SIG-M5 treated with dmso at 0.1 percent for 504 hours (cell line): ENCODE measurements around the gene MARVELD1.

Source experiments
- DNase-seq: peaks from one replicate; lab custom pipeline; 2025; ENCODE audit not compliant: unreplicated experiment; lab: John Stamatoyannopoulos, UW

MARVELD1 gene

DNA sequence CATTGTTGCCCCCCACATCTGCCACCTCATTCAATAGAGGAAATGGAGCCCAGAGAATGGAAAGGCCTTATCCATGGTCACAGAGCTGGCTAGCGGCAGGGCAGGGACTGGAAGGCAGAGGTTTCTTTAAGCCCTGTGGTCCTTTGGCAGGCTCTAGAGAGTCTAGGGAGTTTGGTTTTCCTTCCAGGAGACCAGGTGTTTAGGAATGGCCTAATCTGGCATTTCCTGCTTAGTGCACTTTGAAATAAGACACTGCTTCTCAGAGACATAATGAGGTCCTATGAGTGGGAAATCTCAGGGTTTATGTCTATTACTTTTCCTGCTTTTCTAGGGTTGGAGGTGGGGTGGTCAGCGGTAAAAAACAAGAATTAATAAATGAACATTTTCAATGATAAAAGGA, 6.1 kb downstream of the MARVELD1 start:
- no peak for DNase-seq

DNA sequence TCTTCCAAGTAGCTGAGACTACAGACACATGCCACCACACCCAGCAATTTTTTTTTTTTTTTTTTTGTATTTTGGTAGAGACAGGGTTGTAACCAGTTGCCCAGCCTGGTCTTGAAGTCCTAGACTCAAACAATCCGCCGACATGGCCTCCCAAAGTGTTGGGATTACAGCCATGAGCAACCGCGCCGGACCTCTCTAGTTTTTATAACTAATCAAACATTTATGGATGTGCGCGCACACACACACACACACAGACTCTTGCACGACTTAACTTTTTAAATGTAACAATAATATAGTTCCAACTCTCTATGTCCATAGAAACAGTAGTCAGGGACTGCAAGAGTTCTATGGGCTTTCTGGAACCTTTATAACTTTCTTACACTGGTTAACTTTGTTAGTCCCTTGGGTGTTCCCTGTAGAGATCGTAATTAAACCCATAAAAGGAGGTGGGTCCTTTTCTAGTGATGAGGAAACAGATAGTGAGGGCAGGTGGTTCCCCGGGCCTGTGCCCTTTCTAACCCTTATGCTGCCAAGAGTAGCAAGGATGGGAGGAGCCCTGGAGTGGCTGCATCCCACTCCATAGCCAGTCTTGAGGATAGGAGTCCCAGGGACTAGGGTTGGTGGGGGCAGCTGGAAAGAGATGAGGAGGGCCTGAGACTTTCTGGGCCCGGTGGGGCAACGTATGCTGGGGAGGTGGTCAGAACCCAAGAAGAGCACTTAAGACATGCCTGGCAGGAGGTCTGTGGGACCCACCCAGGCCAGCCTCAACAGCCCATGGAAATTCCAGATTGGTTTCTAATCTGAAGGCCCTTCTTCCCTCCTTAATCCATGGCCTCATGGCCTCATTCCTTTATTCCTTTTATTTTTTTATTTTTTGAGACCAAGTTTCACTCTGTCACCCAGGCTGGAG, 8.6 kb downstream of the MARVELD1 start:
- DNase-seq: no peak

DNA sequence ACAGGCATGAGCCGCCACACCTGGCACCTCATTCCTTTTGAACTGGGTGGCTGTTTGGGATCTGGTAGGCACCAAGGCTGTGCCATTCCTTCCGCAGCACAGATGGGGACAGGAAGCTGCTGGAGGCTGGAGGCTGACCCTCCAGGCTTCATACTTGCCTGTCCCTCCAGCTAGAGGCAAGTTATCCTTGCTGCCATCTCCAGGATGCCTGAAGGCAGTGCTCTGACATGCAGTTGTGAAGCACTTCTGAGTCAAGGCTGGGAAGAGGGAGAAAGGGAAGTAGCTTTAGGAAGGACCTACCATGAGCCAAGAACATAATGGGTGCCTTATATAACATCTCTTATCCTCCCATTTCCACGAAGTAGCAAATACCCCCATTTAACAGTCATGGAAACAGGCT, 9.5 kb downstream of the MARVELD1 start:
- DNase-seq: no peak

DNA sequence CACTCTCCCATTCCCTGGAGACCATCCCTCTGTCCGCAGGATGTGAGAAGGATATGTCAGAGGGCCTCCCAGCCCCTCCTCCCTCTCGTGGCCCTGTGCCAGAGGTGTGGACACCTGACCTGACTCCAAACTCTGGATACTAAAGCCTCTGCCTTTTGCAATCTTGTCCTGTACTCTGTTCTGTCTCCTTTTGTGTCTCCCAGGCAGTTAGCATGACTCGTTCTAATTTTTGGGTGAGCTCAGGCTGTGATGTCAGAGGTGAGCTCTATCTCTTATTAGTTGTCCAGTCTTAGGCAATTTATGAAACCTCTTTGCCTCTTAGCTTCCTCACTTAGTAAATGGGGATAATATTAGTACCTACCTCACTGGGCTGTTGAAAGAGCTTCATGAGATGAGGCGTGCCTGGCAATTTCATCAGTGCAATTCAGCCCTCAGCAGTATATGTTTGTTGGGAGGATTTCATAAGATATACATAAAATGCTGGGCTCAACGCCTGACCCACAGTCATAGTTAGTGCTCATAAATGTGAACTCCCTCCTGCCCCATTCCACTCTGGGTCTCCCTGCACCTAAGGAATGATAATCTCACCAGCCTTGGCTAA, 10.9 kb downstream of the MARVELD1 start:
- peak; percentile 65 for DNase-seq

DNA sequence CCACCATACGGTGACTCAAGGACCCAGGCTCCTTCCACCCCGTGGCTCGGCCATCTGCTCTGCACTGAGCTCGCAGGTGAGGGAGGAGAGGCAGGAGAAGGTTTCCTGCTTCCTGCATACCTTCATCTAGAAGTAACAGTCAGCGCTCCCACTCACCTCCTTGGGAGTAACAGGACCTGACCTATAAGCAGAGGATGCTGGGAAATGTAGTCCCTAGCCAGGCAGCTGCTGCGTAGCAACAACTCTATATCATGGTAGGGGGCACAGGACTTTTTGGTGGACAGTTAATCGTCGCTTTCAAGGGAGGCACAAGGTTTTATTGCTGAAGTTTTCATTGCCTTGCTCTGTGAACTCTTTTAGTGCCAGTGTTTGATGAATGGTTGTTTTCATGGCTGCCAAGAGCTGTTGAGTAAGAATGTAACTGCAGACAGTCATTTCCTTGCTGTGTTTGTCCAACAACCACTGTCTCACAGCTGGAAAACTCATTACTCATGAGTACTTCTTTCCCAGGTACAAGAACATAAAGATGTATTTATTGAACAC, 13.2 kb downstream of the MARVELD1 start:
- no peak for DNase-seq

DNA sequence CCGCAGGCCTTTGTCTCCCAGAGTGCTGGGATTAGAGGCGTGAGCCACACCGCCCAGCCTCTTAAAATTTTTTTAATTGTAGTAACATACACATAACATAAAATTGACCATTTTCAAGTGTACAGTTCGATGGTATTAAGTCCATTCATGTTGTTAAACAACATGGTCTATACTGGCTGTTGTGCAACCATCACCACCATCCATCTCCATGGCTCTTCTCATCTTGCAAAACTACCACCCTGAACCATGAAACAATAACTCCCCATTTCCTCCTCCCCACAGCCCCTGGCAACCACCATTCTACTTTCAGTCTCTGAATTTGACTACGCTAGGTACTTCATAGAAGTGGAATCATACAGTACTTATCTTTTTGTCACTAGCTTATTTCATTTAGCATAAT, 15.5 kb downstream of the MARVELD1 start:
- DNase-seq: peak; percentile 55

DNA sequence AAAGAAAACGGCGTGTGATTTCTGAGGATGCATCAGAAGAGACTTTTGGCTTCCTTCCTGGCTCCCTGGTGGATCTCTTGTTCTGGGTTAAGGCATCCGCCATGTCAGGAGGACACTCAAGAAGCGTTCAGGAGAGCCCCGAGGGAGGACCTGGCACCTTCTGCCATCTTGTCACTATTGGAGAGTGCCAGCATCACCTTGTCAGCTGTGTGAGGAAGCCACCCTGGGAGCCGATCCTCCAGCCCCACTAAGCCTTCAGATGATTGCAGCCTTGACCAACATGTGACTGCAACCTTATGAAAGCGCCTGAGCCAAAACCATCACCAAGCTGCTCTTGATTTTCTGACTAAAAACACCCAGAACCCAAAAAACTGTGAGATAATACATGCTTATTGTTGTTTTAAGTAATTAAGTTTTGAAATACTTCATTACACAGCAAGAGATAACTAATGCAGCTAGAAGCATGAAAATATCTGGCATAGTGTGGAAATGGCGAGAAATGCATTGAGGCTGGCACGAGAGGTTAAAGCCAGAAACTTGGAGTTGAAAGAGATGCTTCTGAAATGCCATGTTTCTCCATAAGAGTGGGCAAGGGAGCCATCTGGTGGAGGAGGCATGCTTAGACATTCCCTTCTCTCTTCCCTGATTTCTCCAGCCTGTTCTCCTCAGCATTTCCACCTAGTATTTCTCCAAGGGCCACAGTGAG, 18.0 kb downstream of the MARVELD1 start:
- DNase-seq: peak; percentile 71

DNA sequence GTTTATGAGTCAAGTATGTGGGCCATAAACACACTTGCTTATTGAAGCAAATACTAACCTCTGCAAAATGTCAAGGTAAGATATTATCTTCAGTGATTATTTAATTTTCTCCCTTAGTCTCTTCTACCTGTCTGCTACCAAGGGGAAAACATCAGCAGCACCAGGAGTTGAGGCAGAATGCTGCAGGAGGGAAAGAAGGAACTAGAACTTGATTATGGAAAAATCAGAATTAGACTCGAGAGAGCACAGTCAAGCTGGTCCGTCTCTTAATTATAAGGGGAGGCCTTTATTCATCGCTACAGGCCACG, 18.5 kb downstream of the MARVELD1 start:
- no peak for DNase-seq

DNA sequence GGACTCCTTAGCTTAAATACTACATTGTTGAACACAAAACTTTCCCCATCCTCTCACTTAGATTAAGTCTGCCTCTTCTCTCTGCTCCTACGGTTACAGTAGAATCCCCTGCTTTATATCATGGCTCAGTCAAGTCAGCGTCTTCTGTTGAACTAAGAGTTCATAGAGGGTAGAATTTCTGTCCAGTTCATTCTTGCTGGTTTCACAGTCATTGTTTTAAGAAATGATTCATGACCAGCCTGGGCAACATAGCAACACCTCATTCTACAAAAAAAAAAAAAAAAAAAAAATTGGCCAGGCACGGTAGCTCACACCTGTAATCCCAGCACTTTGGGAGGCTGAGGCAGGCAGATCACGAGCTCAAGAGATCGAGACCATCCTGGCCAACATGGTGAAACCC, 19.7 kb downstream of the MARVELD1 start:
- DNase-seq: no peak

DNA sequence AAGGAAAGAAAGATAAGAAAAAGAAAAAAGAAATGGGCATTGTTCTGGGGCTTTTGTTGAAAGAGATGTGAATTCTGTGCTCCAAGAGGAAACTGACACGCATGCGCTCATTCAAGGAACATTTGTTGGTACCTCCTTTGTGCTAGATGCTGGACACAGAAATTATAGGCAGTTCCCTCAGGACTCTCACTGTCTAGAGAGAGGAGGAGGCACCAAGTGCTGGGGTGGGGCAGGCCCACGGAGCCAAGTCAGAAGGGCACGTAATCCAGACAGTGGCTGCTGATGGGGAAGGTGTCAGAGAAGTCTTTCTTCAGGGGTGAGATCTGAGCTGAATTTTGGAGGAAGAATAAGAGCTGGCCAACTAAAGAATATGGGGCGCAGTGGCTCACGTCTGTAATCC, 20.5 kb downstream of the MARVELD1 start:
- DNase-seq: no peak

DNA sequence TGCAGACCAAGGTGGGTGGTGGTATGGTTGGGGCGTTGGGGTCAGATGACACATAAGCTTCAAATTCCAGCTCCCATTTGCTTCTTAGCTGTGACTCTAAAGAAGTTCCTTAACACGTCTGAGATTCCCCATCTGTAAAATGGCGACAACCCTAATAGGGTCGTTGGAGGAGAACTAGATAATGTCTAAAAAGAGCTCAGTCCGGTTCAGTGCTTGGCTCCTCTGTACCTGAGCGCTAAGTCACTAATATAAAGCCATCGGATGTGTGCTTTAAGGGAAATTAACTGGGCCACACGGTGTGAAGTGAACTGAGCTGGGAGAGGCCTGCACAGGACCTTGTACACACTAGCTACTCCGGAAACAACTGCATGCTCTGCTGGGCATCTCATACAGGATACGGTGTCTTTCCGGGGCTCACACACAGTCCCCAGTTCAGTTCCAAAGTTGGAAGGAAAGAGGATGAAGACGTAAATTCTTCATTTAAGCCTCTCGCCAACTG, 22.9 kb downstream of the MARVELD1 start:
- DNase-seq: no peak

DNA sequence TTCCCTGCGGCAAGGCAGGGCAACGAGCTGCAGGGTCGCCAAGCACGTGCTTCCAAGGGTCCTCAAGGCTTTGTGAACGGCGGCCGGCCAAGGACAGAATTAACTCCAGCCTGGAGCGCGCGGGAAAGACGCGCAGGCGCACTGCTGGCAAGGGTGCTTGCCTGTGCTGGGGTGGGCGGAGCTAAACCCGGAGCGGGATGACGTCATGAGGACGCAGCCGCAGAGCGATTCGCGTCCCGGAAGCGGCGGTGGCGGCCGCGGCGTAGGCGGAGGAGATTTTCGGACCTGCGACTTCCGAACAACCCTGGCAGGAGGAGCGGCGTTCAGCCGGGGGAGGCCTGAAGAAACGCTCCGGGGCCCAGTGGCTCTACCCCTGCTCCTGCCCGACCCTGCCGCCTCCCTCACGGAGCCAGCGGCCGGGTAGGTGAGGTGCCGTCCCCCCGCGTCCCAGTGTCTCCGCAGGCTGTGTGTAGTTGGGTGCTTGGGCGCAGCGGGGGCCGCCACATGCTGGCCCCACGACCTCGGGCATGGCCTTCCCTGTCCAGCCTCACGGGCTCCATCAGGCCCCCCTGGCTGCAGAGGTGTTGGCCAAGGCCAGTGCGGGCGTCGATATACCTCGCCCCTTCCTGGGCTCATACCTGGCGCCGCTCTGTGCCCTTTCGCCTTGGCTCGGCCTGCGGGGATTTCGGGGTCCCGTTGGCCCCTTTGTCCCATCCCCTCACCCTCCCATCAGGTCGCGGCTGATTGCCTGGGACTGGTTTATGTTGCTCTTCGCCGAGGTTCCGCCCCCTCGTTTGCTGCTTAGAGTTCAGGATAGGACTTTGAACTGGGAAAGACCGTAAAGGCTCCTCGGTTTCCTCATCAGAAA, 23.6 kb downstream of the MARVELD1 start, which contains the start of gene ZFYVE27:
ZFYVE27 (plus strand) TSS at position 227 of the 868 bp plus-strand sequence. CDS start 1,350 bp downstream, outside the sequence.
- DNase-seq: peak; percentile 78

DNA sequence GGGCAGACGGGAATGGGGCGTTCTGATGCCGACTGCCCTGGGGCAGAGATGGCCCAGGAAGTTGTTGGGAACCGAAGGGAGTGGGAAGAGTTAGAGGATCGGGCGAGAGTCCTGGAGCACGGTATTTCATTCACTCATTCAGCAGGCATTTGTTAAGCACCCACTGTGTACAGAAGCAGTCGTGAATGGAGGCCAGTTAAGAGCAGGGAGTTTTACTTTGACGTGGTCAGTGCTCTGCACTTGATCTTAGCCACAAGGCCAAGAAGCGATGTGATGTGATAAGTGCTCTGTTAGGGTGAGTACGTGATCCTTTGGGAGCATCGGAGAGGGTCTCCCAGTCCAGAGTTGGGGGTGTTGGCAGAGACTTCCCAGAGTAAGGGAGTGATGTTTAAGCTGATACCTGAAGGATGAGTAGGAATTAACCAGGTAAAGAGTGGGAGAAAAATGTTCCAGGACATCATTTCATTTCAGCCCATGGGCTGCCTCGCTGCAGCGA, 24.3 kb downstream of the MARVELD1 start:
- no peak for DNase-seq

DNA sequence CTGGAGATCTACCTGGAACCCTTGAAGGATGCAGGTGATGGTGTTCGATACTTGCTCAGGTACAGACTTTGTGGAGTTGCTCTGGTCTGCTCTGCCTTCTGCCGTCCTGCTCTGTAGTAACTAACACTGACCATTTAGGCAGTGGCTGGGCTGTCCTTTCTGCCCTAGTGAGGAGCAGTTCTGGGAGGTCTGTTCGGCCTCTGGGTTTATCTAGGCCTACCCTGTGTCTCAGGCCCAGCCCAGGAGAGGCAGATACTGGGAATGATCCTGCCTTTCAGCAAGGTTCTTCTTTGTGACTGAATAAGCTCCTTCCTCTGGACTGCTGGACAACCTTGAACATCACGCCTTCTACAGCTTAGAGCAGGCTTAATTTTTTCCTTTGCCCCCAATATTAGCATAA, 25.1 kb downstream of the MARVELD1 start:
- DNase-seq: no peak

DNA sequence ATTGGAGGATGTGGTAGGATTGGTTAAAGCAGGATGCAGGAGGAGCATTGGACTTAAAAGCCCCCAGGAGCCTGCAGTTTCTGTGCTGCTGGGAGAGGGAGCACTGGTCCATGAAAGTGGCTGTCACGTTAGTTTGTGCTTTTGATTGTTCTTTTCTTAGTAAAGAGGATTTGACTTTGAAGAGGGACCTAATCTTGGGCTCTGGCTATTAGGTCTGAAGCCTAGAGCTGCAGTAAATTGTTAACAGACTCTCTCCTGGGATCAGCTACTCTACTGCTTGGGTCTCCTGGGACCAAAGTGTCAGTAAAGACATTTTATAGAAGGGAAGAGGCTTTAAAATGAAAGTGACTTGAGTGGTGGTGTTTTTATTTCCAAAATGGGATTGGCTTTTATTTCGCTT, 27.1 kb downstream of the MARVELD1 start:
- no peak for DNase-seq

DNA sequence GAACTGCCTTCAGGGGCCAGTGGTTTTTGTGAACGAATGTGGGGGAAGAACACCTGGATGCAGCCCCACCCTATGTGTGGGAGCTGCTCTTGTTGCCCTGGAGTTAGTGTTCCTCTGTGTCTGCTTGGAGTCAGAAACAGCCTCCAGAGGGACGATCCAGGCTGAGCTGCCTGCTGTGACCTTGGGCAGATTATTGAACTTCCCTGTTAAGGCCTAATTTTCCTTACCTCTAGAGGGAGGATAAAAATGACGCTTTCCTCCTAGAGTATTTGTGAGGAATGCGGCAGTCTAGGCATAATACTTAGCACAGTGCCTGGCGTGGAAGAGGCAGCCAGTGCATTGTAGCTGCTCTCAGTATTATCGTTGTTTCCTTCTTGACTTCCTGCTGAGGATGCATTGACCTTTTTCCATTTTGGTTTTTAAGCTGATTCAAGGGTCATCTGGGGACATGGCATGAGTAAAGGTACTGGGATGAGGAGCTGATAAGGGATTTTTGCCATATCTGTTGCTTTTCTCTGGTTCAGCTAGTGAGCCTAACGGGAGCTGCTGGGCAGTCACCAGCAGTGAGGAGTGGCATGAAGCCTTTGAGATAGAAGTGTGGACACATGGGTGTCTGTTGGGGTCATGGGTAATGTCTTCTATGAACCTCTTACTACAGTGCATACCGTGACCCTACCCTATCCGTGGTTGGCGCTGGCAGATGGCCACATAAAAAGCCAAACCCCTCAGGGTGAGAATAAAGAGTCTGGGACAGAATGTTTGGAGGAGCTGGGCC, 29.8 kb downstream of the MARVELD1 start:
- no peak for DNase-seq

DNA sequence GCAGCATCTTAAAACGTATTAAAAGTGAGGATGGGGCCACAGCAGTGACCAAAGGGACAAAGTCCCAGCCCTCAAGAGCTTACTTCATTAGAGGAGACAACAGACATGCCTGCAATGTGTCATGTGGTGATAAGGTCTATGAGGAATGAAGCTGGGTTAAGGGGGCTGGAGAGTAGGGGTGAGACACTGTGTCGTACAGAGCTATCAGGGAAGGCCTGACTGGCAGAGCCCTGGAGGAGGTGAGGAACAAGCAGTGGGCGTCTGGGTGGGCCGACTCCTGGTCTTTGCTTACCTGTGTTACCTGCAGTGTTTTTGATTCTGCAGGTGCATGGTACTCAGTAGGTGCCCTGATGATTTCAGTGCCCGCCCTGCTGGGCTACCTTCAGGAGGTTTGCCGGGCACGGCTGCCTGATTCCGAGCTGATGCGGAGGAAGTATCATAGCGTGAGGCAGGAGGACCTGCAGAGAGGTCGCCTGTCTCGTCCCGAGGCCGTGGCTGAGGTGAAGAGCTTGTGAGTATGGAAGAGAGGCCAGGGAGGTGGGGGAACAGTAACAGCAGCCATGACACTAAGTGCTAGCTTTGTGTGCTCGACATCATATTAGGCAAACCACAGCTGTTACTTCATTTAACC, 31.0 kb downstream of the MARVELD1 start:
- no peak for DNase-seq

DNA sequence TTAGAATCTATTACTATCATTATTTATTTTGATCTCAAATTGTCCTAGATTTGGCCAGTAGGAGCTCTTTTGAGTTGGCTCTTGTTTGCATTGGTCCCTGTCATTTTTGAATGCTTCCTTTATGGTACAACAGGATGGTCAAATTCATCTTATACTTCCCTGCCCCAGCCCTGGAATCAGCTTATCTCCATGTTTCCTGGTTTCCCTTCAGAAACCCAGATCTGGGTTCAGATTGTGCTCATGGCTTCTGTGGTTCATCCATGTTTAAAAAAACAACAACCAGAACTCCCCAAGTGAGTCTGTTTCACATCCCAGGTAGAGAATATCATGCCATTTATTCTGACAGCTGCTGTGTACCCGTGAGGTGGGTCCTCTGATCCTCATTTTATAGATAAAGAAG, 34.0 kb downstream of the MARVELD1 start:
- DNase-seq: no peak

DNA sequence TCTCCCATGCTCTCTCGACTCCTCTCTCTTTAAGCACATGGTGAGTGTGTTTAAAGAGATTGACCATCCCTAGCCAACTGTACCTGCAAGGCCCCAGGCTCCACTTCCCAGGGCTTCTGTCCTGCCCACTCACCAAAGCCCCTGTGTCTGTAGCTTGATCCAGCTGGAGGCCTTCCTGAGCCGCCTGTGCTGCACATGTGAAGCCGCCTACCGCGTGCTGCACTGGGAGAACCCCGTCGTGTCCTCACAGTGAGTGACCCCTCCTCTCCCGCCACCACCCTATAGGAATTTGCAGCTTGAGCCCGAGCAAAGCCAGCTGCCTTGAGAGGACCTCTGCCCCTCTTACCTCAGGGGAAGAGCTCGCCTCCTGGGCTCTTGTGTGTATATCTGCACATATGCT, 34.6 kb downstream of the MARVELD1 start:
- DNase-seq: no peak
